Ascending aorta (tissue), 2 donors: Measurements from ENCODE around the gene ADCYAP1. TPM values are rescaled to one million over a fixed set of nuclear protein-coding genes. Genes with fewer than 3 reads are reported as not detected.

ENCODE experiments used
- DNase-seq, 2 donors: peaks; one replicate each; pipeline ENCODE4 v3.0.0-alpha.2; 2019; ENCODE audit warnings: low spot score in 2 of 2
- H3K27ac ChIP-seq, 2 donors: fragments of 200-600 bp; sonication (generic); one replicate each; pipeline ENCODE4 v1.5.1; 2016 to 2017; ENCODE audit warnings: mild to moderate bottlenecking in 1 of 2
- H3K27me3 ChIP-seq: fragments of 200-600 bp; sonication (generic); one replicate; pipeline ENCODE4 v1.5.1; 2017
- H3K36me3 ChIP-seq, 2 donors: fragments of 200-600 bp; sonication (generic); one replicate each; pipeline ENCODE4 v1.5.1; 2016
- H3K4me1 ChIP-seq, 2 donors: fragments of 200-600 bp; sonication (generic); one replicate each; pipeline ENCODE4 v1.5.1; 2016 to 2017; ENCODE audit warnings: mild to moderate bottlenecking in 1 of 2
- H3K4me3 ChIP-seq, 2 donors: fragments of 200-600 bp; sonication (generic); one replicate each; pipeline ENCODE4 v1.5.1; 2016 to 2017; ENCODE audit warnings: mild to moderate bottlenecking in 1 of 2
- H3K9me3 ChIP-seq, 2 donors: fragments of 200-600 bp; sonication (generic); one replicate each; pipeline ENCODE4 v1.5.1; 2016
- intact Hi-C: fragments of 100-400 bp; cut with DNase I; formaldehyde crosslinking; loops from one replicate; pipeline ENCODE4 v1.15.1; 2023
- total RNA-seq: library from RNA; depleted of rRNA; stranded (reverse); fragments of >200 nt; gene quantifications from one replicate; pipeline ENCODE4 v1.1.0, GENCODE V29; 2016
- TF ChIP-seq, protein P1 (sequence below), 3 experiments: fragments of 200-600 bp in 2 of 3; fragments of 450-650 bp in 1 of 3; sonication (generic) in 2 of 3; IDR thresholded peaks; one replicate each; pipeline ENCODE4 v1.5.1; 2016 to 2019; ENCODE audit warnings: antibody characterized with exemption in 3 of 3, mild to moderate bottlenecking in 1 of 3, moderate library complexity in 1 of 3

ADCYAP1 gene
- total RNA-seq, 1 donor from 2014 or later = not detected

DNA sequence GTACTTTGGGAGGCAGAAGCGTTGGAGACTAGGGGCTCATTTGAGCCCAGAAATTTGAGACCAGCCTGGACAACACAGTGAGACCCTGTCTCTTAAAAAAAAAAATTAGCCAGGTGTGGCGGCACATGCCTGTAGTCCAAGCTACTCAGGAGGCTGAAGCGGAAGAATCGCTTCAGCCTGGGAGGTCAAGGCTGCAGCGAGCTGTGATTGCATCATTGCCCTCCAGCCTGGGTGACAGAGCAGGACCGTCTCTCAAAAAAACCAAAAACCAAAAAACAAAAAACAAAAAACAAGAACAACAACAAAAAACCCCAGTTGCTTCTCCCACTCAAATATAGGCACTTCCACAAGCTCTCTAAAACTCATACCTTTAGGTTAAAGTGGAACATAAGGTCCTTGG is 27.4 kb upstream of the ADCYAP1 start:
- no peak for DNase-seq
- Histone ChIP-seq H3K36me3 (no peaks in the 10 kb centered on the region), H3K4me3 (no peak overlapping the region), H3K9me3 (no peaks in the 10 kb centered on the region), H3K4me1 (no peaks in the 10 kb centered on the region), H3K27me3 (no peaks in the 10 kb centered on the region), H3K27ac (no peak overlapping the region)
- intact Hi-C loops = no loop called here
- TF ChIP-seq, protein P1, sequence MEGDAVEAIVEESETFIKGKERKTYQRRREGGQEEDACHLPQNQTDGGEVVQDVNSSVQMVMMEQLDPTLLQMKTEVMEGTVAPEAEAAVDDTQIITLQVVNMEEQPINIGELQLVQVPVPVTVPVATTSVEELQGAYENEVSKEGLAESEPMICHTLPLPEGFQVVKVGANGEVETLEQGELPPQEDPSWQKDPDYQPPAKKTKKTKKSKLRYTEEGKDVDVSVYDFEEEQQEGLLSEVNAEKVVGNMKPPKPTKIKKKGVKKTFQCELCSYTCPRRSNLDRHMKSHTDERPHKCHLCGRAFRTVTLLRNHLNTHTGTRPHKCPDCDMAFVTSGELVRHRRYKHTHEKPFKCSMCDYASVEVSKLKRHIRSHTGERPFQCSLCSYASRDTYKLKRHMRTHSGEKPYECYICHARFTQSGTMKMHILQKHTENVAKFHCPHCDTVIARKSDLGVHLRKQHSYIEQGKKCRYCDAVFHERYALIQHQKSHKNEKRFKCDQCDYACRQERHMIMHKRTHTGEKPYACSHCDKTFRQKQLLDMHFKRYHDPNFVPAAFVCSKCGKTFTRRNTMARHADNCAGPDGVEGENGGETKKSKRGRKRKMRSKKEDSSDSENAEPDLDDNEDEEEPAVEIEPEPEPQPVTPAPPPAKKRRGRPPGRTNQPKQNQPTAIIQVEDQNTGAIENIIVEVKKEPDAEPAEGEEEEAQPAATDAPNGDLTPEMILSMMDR (IDR thresholded peaks at IDR 0.05) = no peak

DNA sequence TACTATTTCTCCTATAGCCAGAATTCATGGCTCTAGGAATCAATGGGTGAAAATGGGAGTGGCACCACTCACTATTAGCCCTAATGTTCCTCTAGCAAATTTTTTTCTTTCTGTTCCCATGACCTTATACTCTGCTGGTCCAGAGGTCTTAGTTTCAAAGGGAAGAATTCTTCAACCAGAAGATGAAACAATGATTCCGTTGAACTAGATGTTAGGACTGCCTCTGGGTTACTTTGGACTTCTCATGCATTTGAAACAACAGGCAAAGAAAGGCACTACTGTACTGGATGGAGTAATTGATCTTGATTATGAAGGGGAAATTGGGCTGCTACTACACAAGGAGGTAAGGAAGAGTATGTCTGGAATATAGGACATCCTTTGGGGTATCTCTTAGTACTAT is 18.6 kb upstream of the ADCYAP1 start:
- no peaks in the 10 kb centered on the region for H3K36me3 ChIP-seq
- intact Hi-C loops = no loop called here
- no peak overlapping the region for H3K27ac ChIP-seq
- H3K27me3 ChIP-seq = no peaks in the 10 kb centered on the region
- H3K4me1 ChIP-seq = no peaks in the 10 kb centered on the region
- DNase-seq = no peak
- TF ChIP-seq, protein P1 (IDR thresholded peaks at IDR 0.05) = no peak
- H3K9me3 ChIP-seq = no peaks in the 10 kb centered on the region
- no peak overlapping the region for H3K4me3 ChIP-seq

DNA sequence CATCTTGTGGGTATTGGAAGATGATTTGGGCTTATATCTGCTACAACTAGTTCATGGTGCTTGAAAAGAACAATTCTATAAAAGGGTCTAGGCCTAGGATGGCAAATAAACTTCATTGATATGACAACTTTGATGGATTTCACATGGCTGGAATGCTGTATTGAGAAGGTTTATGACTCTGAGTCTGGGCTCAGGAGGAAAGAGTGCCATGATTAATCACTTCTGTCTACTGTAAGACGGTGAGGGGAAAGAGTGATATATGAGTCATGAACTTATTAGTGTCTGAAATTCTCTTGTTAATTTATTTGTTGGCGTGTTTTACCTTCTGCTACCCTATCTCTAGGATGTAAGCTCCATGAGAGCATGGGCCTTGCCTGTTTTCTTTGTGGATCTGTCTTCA is 17.0 kb upstream of the ADCYAP1 start:
- H3K9me3 ChIP-seq = no peaks in the 10 kb centered on the region
- intact Hi-C loops = no loop called here
- no peaks in the 10 kb centered on the region for H3K27me3 ChIP-seq
- H3K4me3 ChIP-seq = no peak overlapping the region
- no peaks in the 10 kb centered on the region for H3K36me3 ChIP-seq
- H3K4me1 ChIP-seq = no peaks in the 10 kb centered on the region
- no peak overlapping the region for H3K27ac ChIP-seq
- TF ChIP-seq, protein P1 (IDR thresholded peaks at IDR 0.05) = no peak
- no peak for DNase-seq

DNA sequence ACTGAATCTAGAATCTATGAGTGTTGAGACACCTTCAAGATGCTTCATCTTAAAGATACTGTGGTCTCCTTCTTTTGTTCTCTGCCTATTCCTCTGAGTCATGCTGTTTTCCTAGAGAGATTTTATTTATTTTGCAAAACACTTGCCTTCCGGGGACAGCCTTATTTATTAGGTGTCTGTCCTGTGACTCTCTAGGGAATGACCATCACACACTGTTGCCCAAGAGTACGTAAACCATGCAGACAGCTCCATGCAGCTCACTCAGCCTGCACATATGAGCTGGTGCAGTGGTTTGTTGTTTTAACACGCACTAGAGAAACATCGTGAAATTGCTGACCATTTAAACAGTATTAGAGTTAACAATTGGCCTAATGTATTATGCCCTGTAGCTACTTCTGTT is 12.4 kb upstream of the ADCYAP1 start:
- Histone ChIP-seq H3K4me1 (no peaks in the 10 kb centered on the region), H3K27me3 (no peaks in the 10 kb centered on the region), H3K4me3 (no peak overlapping the region), H3K9me3 (no peaks in the 10 kb centered on the region), H3K27ac (no peak overlapping the region), H3K36me3 (no peaks in the 10 kb centered on the region)
- intact Hi-C loops = no loop called here
- DNase-seq = no peak
- TF ChIP-seq, protein P1 (IDR thresholded peaks at IDR 0.05) = no peak

DNA sequence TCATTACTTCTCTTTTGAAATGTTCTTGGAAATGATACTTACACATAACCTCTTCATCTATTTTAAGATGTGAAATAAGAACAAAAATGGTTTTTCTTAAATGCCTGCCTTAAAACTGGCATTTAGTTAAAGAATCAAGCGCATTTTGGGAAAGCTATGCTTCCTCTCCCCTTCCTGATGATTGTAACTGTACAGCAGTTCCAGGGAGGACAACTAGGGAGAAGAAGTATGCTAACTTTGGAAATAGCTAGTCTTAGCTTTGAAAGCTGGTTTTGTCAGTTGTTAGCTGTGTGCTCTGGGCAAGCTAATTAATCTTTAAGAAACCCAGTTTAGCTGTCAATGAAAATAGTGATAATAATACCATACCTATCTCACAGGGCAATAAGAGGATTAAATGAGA is 8.4 kb upstream of the ADCYAP1 start:
- Histone ChIP-seq H3K4me1 (no peaks in the 10 kb centered on the region), H3K27ac (no peak overlapping the region), H3K4me3 (no peak overlapping the region), H3K27me3 (no peaks in the 10 kb centered on the region), H3K9me3 (no peaks in the 10 kb centered on the region), H3K36me3 (no peaks in the 10 kb centered on the region)
- intact Hi-C loops = no loop called here
- TF ChIP-seq, protein P1 (IDR thresholded peaks at IDR 0.05) = no peak
- no peak for DNase-seq

DNA sequence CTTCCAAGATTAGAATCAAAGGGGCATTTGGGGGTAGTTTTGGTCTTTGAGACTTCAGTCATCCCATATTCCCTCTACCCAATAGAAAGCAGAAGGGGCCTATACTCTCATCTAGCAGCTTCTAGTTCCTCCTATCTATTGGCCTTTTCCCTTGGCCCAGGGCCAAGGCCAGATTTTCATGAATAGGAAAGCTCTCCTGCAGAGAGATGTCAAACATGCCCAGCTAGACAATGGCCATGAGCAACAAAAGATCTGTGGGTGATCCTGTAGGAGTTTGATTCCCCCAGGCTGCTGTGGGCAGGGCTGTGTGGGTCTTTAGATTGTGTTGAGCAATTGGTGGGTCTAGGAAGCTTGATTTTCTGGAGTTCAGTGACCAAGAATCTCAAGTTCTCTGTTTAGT is 2.9 kb upstream of the ADCYAP1 start:
- Histone ChIP-seq H3K36me3 (no peaks in the 10 kb centered on the region), H3K27me3 (peaks cover 23% of the 10 kb centered on the region), H3K4me3 (no peak overlapping the region), H3K27ac (no peak overlapping the region), H3K9me3 (no peaks in the 10 kb centered on the region), H3K4me1 (peaks cover 6 to 13% of the 10 kb centered on the region in 2 donors)
- DNase-seq = no peak
- TF ChIP-seq, protein P1 (IDR thresholded peaks at IDR 0.05) = no peak
- intact Hi-C loops = loop anchor here (5.0 kb wide), 1 partner anchor 61 kb away; no protein-coding TSS in a partner anchor
